GM18873 (cell line): ENCODE data around the gene PODN.

ENCODE experiments used
- ATAC-seq: cut with Tn5 transposase; IDR thresholded peaks from one replicate; pipeline ENCODE4 v1.9.1; 2021; ENCODE audit warnings: mild to moderate bottlenecking, moderate library complexity, moderate number of reproducible peaks; ENCODE audit not compliant: unreplicated experiment, low FRiP score

The PODN gene

DNA sequence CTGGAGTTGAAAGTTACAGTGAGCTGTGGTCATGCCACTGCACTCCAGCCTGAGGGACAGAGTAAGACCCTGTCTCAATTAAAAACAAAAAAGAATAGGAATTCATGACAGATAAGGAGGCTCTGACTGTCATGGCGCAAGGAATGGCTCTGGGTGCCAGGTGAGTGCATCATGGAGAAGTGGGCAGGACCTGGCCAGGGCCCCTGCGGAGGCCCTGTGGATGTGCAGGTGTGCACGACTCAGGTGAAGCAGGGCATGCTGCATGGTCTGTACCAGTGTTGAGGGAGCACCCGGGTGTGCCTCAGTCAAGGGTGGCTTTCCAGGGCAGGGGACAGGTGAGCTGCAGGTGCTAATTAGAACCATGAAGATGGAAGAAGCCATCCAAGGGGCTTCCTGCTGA is 66.4 kb downstream of the PODN start:
- no peak for ATAC-seq

- no peak for ATAC-seq
Measured at GRCh38 chr1:53129891-53130597, 68.0 kb downstream of the PODN start.

GRCh38 chr1:53130598-53130877 is 68.5 kb downstream of the PODN start:
- ATAC-seq: no peak

- no peak for ATAC-seq
Measured at GRCh38 chr1:53130878-53131589, 69.0 kb downstream of the PODN start.

DNA sequence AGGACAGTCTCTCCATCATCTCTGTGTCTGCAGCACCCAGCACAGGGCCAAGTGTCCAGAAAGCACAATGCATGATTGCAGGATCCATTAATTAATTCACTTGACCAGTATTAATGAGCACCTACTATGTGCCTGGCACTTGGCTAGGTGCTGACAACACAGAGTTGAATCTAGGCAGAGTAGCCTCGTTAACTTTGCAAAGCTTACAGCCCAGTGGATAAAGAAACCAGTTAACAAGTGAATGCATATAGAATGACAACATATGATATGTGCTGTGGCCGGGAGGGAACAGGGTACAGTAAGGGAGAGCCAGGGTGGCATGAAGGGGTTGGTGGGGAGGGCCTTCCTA is 69.6 kb downstream of the PODN start:
- ATAC-seq: no peak

GRCh38 chr1:53132176-53132575 is 70.2 kb downstream of the PODN start:
- no peak for ATAC-seq

GRCh38 chr1:53133261-53134041 is 71.4 kb downstream of the PODN start:
- no peak for ATAC-seq

DNA sequence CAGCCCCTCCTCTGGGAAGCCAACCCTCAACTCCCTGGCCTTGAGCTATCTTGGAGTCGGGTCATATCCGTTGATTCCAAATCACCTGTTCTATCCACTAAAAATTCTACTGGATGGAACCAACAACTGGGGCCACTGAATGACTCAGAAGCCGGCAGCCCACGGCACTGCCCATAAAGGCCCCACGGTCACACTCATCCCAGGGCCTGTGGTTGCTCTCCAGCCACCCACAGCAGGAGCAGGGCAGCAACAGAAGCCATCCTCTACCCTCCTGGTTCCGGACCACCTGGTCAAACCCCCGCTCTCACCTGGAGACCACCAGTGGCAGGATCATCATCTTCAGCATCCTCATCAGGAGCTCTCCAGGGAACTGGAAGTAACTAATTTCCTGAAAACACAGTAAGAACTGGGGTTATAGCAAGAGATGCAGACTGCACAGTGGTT is 72.1 kb downstream of the PODN start:
- ATAC-seq: no peak
